D721Med (cell line): ENCODE measurements around the gene CRIM1.

ENCODE experiments used
- DNase-seq: peaks from one replicate; pipeline ENCODE4 v3.0.0; 2011; ENCODE audit warnings: low spot score; ENCODE audit not compliant: insufficient read length
- FAIRE-seq: peaks from 2 replicates; lab custom pipeline; 2011; peaks lifted over from hg19 to GRCh38; lab: Jason Lieb, UNC
- CTCF ChIP-seq: IDR thresholded peaks from 2 replicates; pipeline ENCODE4 v1.5.1; 2012; ENCODE audit warnings: mild to moderate bottlenecking, control low read depth; ENCODE audit not compliant: insufficient read depth; ENCODE audit errors: missing control alignments

The CRIM1 gene

GRCh38 chr2:36413218-36413617 lies 57.6 kb downstream of the CRIM1 start:
- no peak for FAIRE-seq
- TF ChIP-seq CTCF: no peak
- DNase-seq: no peak

- no peak for FAIRE-seq
- no peak for DNase-seq
- TF ChIP-seq CTCF: no peak
Measured at GRCh38 chr2:36414307-36414706, 58.7 kb downstream of the CRIM1 start.

GRCh38 chr2:36415381-36416022 lies 59.9 kb downstream of the CRIM1 start:
- DNase-seq (no peak), FAIRE-seq (no peak)
- no peak for TF ChIP-seq CTCF

- DNase-seq (no peak), FAIRE-seq (no peak)
- TF ChIP-seq CTCF: no peak
Measured at GRCh38 chr2:36416370-36417165, 61.0 kb downstream of the CRIM1 start.

GRCh38 chr2:36420569-36421181 lies 65.1 kb downstream of the CRIM1 start:
- no peak for TF ChIP-seq CTCF
- no peak for FAIRE-seq
- no peak for DNase-seq

- DNase-seq (no peak), FAIRE-seq (no peak)
- no peak for TF ChIP-seq CTCF
Measured at GRCh38 chr2:36421379-36421778, 65.8 kb downstream of the CRIM1 start.

- DNase-seq: no peak
- no peak for FAIRE-seq
Measured at GRCh38 chr2:36423172-36423571, 67.6 kb downstream of the CRIM1 start.

More at GRCh38 chr2:36423172-36423571, 67.6 kb downstream of the CRIM1 start:
- no peak for TF ChIP-seq CTCF
